Fibroblast of lung (primary cell): ENCODE data around the gene DENND1A.

Source experiments
- CTCF ChIP-seq, 2 donors: IDR thresholded peaks in 1 of 2; conservative IDR thresholded peaks in 1 of 2; 1 replicate in 1 of 2; 2 replicates in 1 of 2; pipeline ENCODE4 v1.5.1; 2011 to 2012; ENCODE audit warnings: low read length in 2 of 2, control low read depth in 1 of 2, inconsistent platforms in 1 of 2, low read depth in 1 of 2, mild to moderate bottlenecking in 1 of 2
- EZH2 ChIP-seq: IDR thresholded peaks from 2 replicates; pipeline ENCODE4 v1.5.1; 2012; ENCODE audit warnings: low read length, control low read depth, mild to moderate bottlenecking; ENCODE audit errors: missing control alignments

- TF ChIP-seq EZH2 (no peak), CTCF (conservative IDR thresholded peaks at IDR 0.05 in 1 of 2, IDR thresholded peaks at IDR 0.05 in 1 of 2; ENCODE audit: low read depth in 1 of 2, low read length in 2 of 2) (no peak)
These were observed 48.3 kb downstream of the DENND1A start for GRCh38 chr9:123881604-123882003.
